ENCODE results near the gene RBM47.

RBM47 gene

DNA sequence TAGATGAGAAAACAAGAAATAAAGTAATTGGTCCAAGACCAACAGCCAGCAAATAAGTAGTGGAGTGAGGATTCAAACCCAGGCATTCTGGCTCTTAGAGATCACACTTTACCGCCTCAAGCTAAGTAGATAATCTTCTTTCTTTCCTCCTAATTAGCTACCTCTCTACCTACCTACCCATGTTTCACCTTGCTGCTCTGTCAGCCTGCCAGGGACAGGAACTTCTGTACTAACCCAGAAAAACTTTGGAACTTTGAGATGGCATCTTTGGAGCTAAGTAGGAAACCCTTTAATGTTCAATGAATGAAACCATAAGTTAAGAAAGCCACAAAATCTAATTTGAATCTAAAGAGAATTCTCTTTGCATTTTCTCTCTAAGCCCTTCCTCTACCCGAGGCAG lies 149.4 kb downstream of the RBM47 start:
- no peak for TF ChIP-seq POLR2A (IDR thresholded peaks at IDR 0.05; ENCODE audit: low read length)
- TF ChIP-seq GATA1 (IDR thresholded peaks at IDR 0.05; ENCODE audit: low read depth, low read length) = no peak
- no peak for DNase-seq

DNA sequence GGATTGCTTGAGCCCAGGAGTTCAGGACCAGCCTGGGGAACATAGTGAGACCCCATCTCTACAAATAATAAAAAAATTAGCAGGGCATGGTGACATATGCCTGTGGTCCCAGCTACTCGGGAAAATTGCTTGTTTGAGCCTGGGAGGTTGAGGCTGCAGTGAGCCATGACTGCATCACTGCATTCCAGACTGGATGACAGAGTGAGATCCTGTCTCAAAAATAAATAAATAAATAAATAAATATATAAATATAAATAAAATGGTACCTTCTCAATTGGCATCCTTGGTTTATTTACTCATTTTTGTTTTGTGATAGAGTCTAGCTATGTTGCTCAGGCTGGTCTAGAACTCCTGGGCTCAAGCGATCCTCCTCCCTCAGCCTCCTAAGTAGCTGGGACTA lies 150.3 kb downstream of the RBM47 start:
- TF ChIP-seq POLR2A (IDR thresholded peaks at IDR 0.05; ENCODE audit: low read length) (no peak), GATA1 (IDR thresholded peaks at IDR 0.05; ENCODE audit: low read depth, low read length) (no peak)
- DNase-seq = no peak

DNA sequence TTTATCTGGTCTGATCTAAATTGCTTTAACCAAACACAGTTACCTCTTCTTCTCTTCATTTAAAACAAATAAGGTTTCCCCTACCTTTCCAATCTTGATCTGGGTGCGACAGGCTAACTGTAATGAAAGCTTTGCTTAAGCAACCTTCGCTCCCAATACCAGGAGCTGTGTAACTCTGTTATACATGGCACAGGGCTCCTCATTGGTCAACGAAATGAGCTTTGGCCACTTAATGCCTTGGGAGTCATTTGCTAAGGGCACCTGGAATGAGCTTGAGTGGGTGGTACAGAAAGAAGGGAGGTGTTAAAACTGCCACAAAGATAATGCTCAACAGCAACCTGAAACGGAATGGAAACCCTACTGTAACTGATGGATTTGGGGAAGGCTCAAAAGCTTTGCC lies 154.1 kb downstream of the RBM47 start:
- DNase-seq = no peak
- TF ChIP-seq POLR2A (IDR thresholded peaks at IDR 0.05; ENCODE audit: low read length) = no peak
- TF ChIP-seq GATA1 (IDR thresholded peaks at IDR 0.05; ENCODE audit: low read depth, low read length) = no peak

DNA sequence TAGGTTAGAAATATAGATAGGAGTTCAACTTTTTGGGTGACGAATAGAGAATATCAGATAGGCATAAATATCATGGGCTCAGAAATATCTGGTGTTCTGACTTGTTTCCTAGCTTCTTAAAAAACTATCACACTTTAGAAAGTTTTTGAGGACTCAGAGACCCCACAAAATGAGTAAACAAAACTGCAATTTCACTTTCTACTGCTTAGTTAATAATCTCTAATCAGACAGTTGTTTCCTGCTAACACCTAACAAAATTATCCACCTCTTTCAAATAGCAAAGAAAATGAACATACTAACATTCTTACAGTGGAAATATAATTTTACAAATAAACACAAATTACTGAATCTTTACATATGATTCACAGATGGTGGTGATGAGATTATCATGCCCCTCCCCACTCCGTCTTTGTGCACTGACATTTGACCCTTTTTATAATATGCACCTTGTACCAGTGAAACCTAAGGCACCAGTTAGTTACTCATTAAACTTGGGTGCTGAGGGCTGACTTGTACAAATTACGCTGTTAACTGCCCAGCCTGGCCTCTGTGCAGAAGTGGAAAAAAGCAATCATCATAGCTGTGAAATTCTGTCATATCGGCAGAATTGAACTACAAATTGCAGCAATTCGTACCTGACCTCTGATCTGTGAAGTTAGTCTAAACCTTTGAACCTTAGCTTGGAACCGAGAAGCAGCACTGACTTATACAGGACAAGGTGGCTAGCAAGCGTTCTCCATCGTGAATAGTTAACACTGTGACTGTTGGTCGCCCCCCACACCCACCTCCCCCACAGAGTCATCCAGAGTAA lies 155.9 kb downstream of the RBM47 start:
- no peak for DNase-seq
- no peak for TF ChIP-seq GATA1 (IDR thresholded peaks at IDR 0.05; ENCODE audit: low read depth, low read length)
- no peak for TF ChIP-seq POLR2A (IDR thresholded peaks at IDR 0.05; ENCODE audit: low read length)

DNA sequence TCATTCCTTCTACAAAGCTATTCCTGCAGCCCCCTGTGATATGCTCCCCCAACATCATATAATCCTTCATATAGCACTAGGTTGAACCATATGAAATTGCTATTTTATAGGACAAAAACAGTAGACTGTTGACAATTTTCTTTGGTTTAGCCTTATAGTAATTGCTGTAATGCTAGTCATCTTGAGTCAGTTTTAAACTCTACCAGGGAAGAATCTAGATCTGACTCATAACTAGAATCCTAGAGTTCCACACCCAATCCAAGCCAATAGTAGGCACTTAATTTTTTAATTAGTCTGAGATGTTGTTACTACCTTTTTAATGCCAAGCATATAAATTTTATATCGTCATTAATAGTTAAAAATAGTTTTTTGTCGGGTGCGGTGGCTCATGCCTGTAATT lies 157.7 kb downstream of the RBM47 start:
- DNase-seq = no peak
- TF ChIP-seq GATA1 (IDR thresholded peaks at IDR 0.05; ENCODE audit: low read depth, low read length) = no peak
- TF ChIP-seq POLR2A (IDR thresholded peaks at IDR 0.05; ENCODE audit: low read length) = no peak

DNA sequence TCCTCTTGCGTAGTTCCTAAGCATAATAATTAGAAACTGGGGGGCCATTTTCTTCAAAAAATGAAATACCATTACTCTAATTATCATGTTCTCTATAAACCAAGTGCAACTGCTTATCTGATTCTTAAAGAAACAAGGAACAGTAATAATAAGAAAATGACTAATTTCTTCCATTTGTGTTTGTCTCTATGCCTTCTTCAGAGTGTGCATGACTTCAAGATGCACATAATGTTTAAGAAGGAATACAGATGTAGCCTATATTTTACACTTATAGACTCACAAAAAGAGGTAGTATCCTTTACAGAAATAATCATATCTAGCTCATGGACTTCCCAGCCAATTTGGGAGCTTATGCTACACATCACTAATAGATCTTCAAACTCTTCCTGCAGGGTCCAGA lies 162.9 kb downstream of the RBM47 start:
- no peak for DNase-seq

DNA sequence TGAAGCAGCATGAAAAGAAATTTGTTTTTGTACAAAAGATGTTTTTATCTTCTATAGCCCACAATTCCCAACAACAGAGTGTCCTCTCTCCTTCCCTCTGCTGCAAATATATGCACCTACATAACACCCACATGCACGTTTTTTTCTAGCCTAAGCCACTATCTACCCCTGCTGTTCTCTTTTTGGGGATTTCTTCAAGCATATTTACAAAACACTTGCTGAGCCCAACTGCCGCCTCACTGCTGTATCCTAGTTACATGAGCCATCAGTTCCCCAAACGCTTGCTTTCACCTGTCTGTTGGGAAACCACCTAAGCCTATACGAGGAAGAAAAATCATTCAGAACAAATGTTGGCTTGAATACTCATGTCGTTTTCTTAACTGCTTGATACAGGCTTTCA lies 167.3 kb downstream of the RBM47 start:
- no peak for DNase-seq

More for the DNA sequence above, 162.9 kb downstream of the RBM47 start:
- TF ChIP-seq GATA1 (IDR thresholded peaks at IDR 0.05; ENCODE audit: low read depth, low read length) (no peak), POLR2A (IDR thresholded peaks at IDR 0.05; ENCODE audit: low read length) (no peak)

DNA sequence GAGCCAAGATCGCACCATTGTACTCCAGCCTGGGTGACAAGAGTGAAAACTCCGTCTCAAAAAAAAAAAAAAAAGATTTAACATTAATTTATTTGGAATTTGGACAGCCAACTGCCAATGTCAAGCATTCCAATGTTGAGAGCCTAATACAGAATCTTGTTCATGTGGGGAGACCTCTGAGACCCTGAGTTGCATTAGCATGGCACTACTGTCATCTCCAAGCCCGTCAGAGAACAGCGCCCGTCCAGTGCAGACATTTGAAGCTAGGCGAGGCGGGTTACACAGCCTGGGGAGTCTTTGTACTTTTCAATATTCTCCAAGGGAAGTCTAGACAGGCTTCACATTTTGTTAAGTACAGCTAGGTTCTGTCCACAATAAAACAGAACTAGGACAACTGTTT lies 167.8 kb downstream of the RBM47 start:
- no peak for DNase-seq

More for the DNA sequence above, 167.3 kb downstream of the RBM47 start:
- TF ChIP-seq POLR2A (IDR thresholded peaks at IDR 0.05; ENCODE audit: low read length) (no peak), GATA1 (IDR thresholded peaks at IDR 0.05; ENCODE audit: low read depth, low read length) (no peak)

DNA sequence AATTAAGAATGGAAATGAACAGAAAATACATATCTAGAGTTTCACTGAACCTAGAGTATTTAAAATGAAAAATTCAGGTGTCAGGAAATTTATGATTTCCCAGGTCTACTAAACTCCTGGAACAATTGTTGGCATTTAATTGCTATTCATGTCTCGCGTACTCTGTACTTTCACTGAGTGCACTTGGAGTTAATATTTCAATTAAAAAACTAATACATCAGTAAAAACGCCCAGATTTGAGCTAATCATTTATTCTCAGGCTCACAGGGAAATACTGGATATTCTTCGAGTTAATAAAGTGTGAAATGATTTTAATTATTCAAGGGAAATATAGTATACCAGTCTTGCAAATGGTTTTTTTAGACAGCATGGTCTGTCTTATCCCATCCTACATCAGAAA lies 168.6 kb downstream of the RBM47 start:
- no peak for TF ChIP-seq POLR2A (IDR thresholded peaks at IDR 0.05; ENCODE audit: low read length)
- TF ChIP-seq GATA1 (IDR thresholded peaks at IDR 0.05; ENCODE audit: low read depth, low read length) = no peak
- no peak for DNase-seq

More for the DNA sequence above, 167.8 kb downstream of the RBM47 start:
- TF ChIP-seq POLR2A (IDR thresholded peaks at IDR 0.05; ENCODE audit: low read length) (no peak), GATA1 (IDR thresholded peaks at IDR 0.05; ENCODE audit: low read depth, low read length) (no peak)

DNA sequence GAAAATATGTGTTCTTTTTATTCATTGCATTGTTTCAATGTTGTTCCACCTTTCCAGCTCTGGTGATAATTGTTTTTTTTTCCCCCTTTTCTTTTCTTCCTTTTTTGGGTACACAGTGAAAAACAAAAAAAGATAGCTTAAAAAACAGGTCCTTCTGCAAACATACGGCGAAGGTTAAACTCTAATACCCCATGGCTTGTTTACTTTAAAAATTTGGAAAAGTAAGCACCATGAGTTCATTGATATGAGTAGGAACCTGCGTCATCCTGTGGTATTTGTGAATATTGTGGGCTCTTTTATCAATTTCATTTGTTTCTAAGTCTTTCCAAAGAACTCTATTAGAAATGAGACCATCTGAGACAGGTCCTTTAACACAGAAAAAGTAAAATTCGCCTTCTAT lies 171.0 kb downstream of the RBM47 start:
- DNase-seq = no peak
- no peak for TF ChIP-seq POLR2A (IDR thresholded peaks at IDR 0.05; ENCODE audit: low read length)
- no peak for TF ChIP-seq GATA1 (IDR thresholded peaks at IDR 0.05; ENCODE audit: low read depth, low read length)

DNA sequence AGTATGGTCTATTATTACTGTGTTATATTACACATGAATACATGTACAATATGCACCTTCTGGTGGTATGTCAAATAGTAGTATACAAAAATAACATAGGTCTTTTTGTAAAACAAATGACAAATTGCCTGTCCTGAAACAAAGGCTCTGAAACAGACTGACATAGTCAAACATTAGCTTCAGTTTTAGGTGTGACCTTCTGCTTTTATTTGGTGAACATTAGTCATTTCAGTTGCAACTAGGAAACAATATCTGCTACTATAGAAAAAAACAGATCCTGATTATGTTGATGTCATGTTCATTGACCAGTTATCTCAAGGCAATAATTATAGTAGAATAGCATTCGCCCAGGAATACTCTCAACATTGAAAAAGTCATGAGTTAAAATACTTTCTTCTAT lies 171.6 kb downstream of the RBM47 start:
- DNase-seq = no peak
- TF ChIP-seq GATA1 (IDR thresholded peaks at IDR 0.05; ENCODE audit: low read depth, low read length) (no peak), POLR2A (IDR thresholded peaks at IDR 0.05; ENCODE audit: low read length) (no peak)

DNA sequence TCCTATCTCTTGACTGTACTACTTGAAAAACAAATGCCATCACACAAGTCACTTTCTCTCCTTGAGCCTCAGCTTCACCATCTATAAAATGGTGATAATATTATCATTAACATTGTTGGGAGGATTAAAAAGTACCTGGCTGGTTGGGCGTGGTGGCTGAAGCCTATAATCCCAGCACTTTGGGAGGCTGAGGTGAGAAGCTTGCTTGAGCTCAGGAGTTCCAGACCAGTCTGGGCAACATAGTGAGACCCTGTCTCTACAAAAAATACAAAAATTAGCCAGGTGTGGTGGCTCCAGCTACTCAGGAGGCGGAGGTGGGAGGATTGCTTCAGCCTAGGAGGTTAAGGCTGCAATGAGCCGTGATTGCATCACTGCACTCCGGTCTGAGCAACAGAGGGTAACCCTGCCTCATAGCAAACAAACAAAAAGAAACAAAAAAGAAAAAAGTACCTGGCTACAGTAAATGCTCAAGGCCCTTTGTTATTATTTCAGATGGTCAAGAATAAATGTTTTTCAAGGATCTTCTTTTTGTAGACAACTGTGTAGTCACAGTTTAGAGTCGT lies 174.2 kb downstream of the RBM47 start:
- no peak for DNase-seq
- TF ChIP-seq GATA1 (IDR thresholded peaks at IDR 0.05; ENCODE audit: low read depth, low read length) (no peak), POLR2A (IDR thresholded peaks at IDR 0.05; ENCODE audit: low read length) (no peak)

DNA sequence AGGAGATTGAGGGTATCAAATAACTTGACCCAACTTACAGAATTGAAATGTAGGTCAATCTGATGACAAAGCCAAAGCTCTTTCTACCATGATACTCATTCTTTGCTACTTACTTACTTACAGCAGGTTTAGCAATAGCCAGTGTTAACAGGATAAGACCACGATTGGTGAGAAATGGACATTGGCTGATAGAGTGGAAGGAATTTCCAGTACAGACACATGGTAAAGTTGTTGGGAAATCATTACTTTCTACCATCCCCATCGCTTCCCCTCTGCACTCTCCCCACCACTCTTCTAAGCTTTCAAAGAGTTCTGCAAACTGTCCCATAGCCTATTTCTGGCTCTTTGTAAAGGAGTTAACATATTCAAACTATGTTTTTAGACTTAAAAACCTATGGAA lies 174.8 kb downstream of the RBM47 start:
- no peak for DNase-seq
- TF ChIP-seq POLR2A (IDR thresholded peaks at IDR 0.05; ENCODE audit: low read length) (no peak), GATA1 (IDR thresholded peaks at IDR 0.05; ENCODE audit: low read depth, low read length) (no peak)

DNA sequence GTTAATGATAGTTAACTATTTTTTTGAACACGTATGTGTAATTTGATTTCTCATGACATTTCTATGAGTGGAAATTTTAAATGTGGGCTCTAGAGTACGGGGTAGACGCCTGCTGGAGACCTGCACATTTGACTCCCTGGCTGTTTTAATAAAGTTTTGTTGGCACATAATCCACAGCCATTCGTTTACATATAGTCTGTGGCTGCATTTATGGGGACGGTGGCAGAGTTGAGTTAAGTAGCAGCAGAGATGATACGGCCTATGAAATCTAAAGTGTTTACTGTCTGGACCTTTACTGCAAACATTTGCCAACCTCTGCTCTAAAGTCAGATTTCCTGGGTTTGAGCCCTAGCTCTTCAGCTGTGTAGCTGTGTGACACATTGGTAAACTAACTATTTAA lies 175.8 kb downstream of the RBM47 start:
- DNase-seq = no peak

DNA sequence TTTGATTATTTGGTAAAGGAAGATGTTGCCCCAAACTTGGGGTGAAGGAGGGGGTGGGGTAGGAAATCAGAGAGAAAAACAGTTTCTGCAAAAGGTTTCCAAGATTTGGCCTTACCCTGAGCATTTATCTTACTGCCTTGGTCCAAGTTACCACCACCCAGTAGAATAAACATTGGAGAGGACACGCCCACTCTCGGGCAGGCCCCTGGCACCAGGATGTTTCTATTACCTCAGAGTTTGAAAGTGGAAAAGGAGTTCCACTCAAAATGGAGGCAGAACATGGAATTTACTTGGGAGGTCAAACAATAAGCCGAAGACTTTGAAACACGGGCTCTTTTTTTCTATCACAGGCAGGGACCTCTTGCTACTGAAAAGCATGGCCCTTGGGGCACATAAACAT lies 180.8 kb downstream of the RBM47 start:
- TF ChIP-seq GATA1 (IDR thresholded peaks at IDR 0.05; ENCODE audit: low read depth, low read length) (no peak), POLR2A (IDR thresholded peaks at IDR 0.05; ENCODE audit: low read length) (no peak)
- no peak for DNase-seq

More for the DNA sequence above, 175.8 kb downstream of the RBM47 start:
- TF ChIP-seq POLR2A (IDR thresholded peaks at IDR 0.05; ENCODE audit: low read length) = no peak
- no peak for TF ChIP-seq GATA1 (IDR thresholded peaks at IDR 0.05; ENCODE audit: low read depth, low read length)
